Amygdala (tissue), 56 donors: ENCODE data around the gene DHRS11.
A peak's percentile ranks its signal among the peaks of the same experiment; 100 is the strongest.

Source experiments
- DNase-seq, 56 donors: peaks; one replicate each; lab custom pipeline; 2025; lab: John Stamatoyannopoulos, UW

Gene DHRS11

GRCh38 chr17:36591434-36592315 is at the start of gene DHRS11:
DHRS11 (plus strand) TSS chr17:36591879; CDS start chr17:36592010, 131 bp downstream.
- DNase-seq = peak in 51 of 56 donors; percentile 26 to 85 (median 67)

- no peak for DNase-seq
These were observed 48.9 kb upstream of the DHRS11 start for GRCh38 chr17:36542755-36543154.

- peak in 16 of 56 donors; percentile 1 to 49 (median 24) for DNase-seq
These were observed 47.7 kb upstream of the DHRS11 start for GRCh38 chr17:36544044-36544306.

GRCh38 chr17:36544307-36545076 is 47.2 kb upstream of the DHRS11 start, which contains the start of gene GGNBP2:
GGNBP2 (plus strand) TSS chr17:36544919; CDS start chr17:36545725, 806 bp downstream.
- DNase-seq = peak in 55 of 56 donors; percentile 41 to 95 (median 85)

- DNase-seq = peak in 30 of 56 donors; percentile 67 to 95 (median 86)
These were observed 46.6 kb upstream of the DHRS11 start for GRCh38 chr17:36545077-36545464.

GRCh38 chr17:36545465-36546417 is 45.9 kb upstream of the DHRS11 start:
- DNase-seq = peak in 53 of 56 donors; percentile 71 to 97 (median 93)

- no peak for DNase-seq
These were observed 45.1 kb upstream of the DHRS11 start for GRCh38 chr17:36546418-36547093.

- no peak for DNase-seq
These were observed 43.9 kb upstream of the DHRS11 start for GRCh38 chr17:36547776-36548175.

GRCh38 chr17:36550491-36551417 is 40.9 kb upstream of the DHRS11 start:
- DNase-seq = no peak

GRCh38 chr17:36553459-36553858 is 38.2 kb upstream of the DHRS11 start:
- no peak for DNase-seq

GRCh38 chr17:36566081-36566480 is 25.6 kb upstream of the DHRS11 start:
- no peak for DNase-seq

GRCh38 chr17:36575028-36575427 is 16.7 kb upstream of the DHRS11 start:
- DNase-seq = no peak

GRCh38 chr17:36576793-36577192 is 14.9 kb upstream of the DHRS11 start:
- DNase-seq = no peak

GRCh38 chr17:36578671-36579070 is 13.0 kb upstream of the DHRS11 start:
- no peak for DNase-seq

- DNase-seq = no peak
These were observed 7.9 kb upstream of the DHRS11 start for GRCh38 chr17:36583787-36584186.

- peak in 1 of 56 donors; percentile 14 for DNase-seq
These were observed 5.5 kb upstream of the DHRS11 start for GRCh38 chr17:36586138-36586537.

- DNase-seq = no peak
These were observed 1.6 kb upstream of the DHRS11 start for GRCh38 chr17:36590082-36590481.

GRCh38 chr17:36592316-36592715 is 637 bp downstream of the DHRS11 start:
- peak in 8 of 56 donors; percentile 5 to 52 (median 12) for DNase-seq
